H9 (cell line): ENCODE measurements around the gene SPINT2. TPM values are rescaled to one million over a fixed set of nuclear protein-coding genes. Genes with fewer than 3 reads are reported as not detected.

Experiments
- DNase-seq: peaks from one replicate; pipeline ENCODE4 v3.0.0-alpha.2; 2017
- H2AFZ ChIP-seq: one replicate; pipeline ENCODE4 v1.6.1; 2013; ENCODE audit warnings: mild to moderate bottlenecking, low read length, control low read depth, moderate library complexity
- H2AK5ac ChIP-seq: 2 replicates; pipeline ENCODE4 v1.6.1; 2013; ENCODE audit warnings: low read length, control low read depth, mixed read lengths; ENCODE audit not compliant: insufficient read length
- H2BK120ac ChIP-seq: one replicate; pipeline ENCODE4 v1.6.1; 2013; ENCODE audit warnings: low read depth, mild to moderate bottlenecking, low read length, control low read depth, inconsistent platforms; ENCODE audit not compliant: poor library complexity, severe bottlenecking
- H2BK12ac ChIP-seq: 2 replicates; pipeline ENCODE4 v1.6.1; 2013; ENCODE audit warnings: low read length, control low read depth, mixed read lengths, low read depth; ENCODE audit not compliant: insufficient read length
- H2BK15ac ChIP-seq: 2 replicates; pipeline ENCODE4 v1.6.1; 2013; ENCODE audit warnings: low read depth, low read length, control low read depth
- H2BK20ac ChIP-seq: one replicate; pipeline ENCODE4 v1.6.1; 2013; ENCODE audit warnings: low read depth, mild to moderate bottlenecking, low read length, control low read depth, inconsistent platforms; ENCODE audit not compliant: poor library complexity, severe bottlenecking
- H2BK5ac ChIP-seq: 2 replicates; pipeline ENCODE4 v1.6.1; 2013; ENCODE audit warnings: low read length, control low read depth, mixed read lengths; ENCODE audit not compliant: insufficient read length
- H3K14ac ChIP-seq: 2 replicates; pipeline ENCODE4 v1.6.1; 2013; ENCODE audit warnings: low read length, control low read depth; ENCODE audit not compliant: insufficient read depth
- H3K18ac ChIP-seq: 2 replicates; pipeline ENCODE4 v1.6.1; 2013; ENCODE audit warnings: low read depth, mild to moderate bottlenecking, mixed read lengths, low read length, control low read depth; ENCODE audit not compliant: insufficient read length
- H3K23ac ChIP-seq: 2 replicates; pipeline ENCODE4 v1.6.1; 2013; ENCODE audit warnings: low read length, control low read depth, mixed read lengths, low read depth; ENCODE audit not compliant: insufficient read length
- H3K23me2 ChIP-seq: 2 replicates; pipeline ENCODE4 v1.6.1; 2013; ENCODE audit warnings: low read depth, mild to moderate bottlenecking, mixed read lengths, low read length, control low read depth; ENCODE audit not compliant: insufficient read length, poor library complexity, severe bottlenecking
- H3K27ac ChIP-seq: 2 replicates; pipeline ENCODE4 v1.5.1; 2013; ENCODE audit warnings: low read length, control low read depth, mixed read lengths, low read depth; ENCODE audit not compliant: insufficient read length
- H3K27me3 ChIP-seq: 2 replicates; pipeline ENCODE4 v1.6.1; 2013; ENCODE audit warnings: low read length, control low read depth, inconsistent platforms; ENCODE audit not compliant: insufficient read depth
- H3K4ac ChIP-seq: 2 replicates; pipeline ENCODE4 v1.6.1; 2013; ENCODE audit warnings: low read depth, mild to moderate bottlenecking, control low read depth, inconsistent platforms, low read length, moderate library complexity
- H3K4me1 ChIP-seq: 2 replicates; pipeline ENCODE4 v1.6.1; 2013; ENCODE audit warnings: low read length, control low read depth, inconsistent platforms; ENCODE audit not compliant: insufficient read depth
- H3K4me2 ChIP-seq: 2 replicates; pipeline ENCODE4 v1.6.1; 2013; ENCODE audit warnings: low read length, control low read depth, mixed read lengths; ENCODE audit not compliant: insufficient read length, insufficient read depth
- H3K56ac ChIP-seq: 2 replicates; pipeline ENCODE4 v1.6.1; 2013; ENCODE audit warnings: low read depth, mild to moderate bottlenecking, mixed read lengths, low read length, control low read depth; ENCODE audit not compliant: insufficient read length
- H3K79me1 ChIP-seq: 2 replicates; pipeline ENCODE4 v1.6.1; 2013; ENCODE audit warnings: low read depth, mild to moderate bottlenecking, moderate library complexity, low read length, control low read depth, inconsistent platforms; ENCODE audit not compliant: insufficient read depth, poor library complexity, severe bottlenecking
- H3K79me2 ChIP-seq: 2 replicates; pipeline ENCODE4 v1.6.1; 2013; ENCODE audit warnings: low read length, control low read depth, inconsistent platforms; ENCODE audit not compliant: insufficient read depth
- H3K9ac ChIP-seq: 2 replicates; pipeline ENCODE4 v1.6.1; 2013; ENCODE audit warnings: low read length, control low read depth, mixed read lengths; ENCODE audit not compliant: insufficient read length; ENCODE audit errors: extremely low read depth
- H3K9me3 ChIP-seq: one replicate; pipeline ENCODE4 v1.6.1; 2013; ENCODE audit warnings: low read depth, low read length, inconsistent platforms; ENCODE audit not compliant: control insufficient read depth
- H3T11ph ChIP-seq: one replicate; pipeline ENCODE4 v1.6.1; 2013; ENCODE audit warnings: mild to moderate bottlenecking, low read length, control low read depth, inconsistent platforms
- H4K20me1 ChIP-seq: one replicate; pipeline ENCODE4 v1.6.1; 2013; ENCODE audit not compliant: control insufficient read depth, insufficient read length, insufficient read depth
- H4K5ac ChIP-seq: 2 replicates; pipeline ENCODE4 v1.6.1; 2013; ENCODE audit warnings: low read depth, mild to moderate bottlenecking, mixed read lengths, low read length, control low read depth; ENCODE audit not compliant: insufficient read length
- H4K8ac ChIP-seq: replicated peaks from 2 replicates; pipeline ENCODE4 v1.6.1; 2013; ENCODE audit warnings: low read length, control low read depth, mixed read lengths, low read depth; ENCODE audit not compliant: insufficient read length
- H4K91ac ChIP-seq: 2 replicates; pipeline ENCODE4 v1.6.1; 2013; ENCODE audit warnings: low read depth, mild to moderate bottlenecking, moderate library complexity, mixed read lengths, low read length, control low read depth; ENCODE audit not compliant: insufficient read length
- H3K27ac Mint-ChIP-seq, 3 experiments: 2 replicates in 2 of 3; 3 replicates in 1 of 3; pipeline ENCODE4 v1.8.0; 2020 to 2021; ENCODE audit warnings: mixed read lengths in 3 of 3, mild to moderate bottlenecking in 1 of 3, moderate library complexity in 1 of 3
- H3K27me3 Mint-ChIP-seq: 2 replicates; pipeline ENCODE4 v1.8.0; 2021; ENCODE audit warnings: low read depth, mild to moderate bottlenecking, moderate library complexity, mixed read lengths
- H3K36me3 Mint-ChIP-seq, 3 experiments: 2 replicates in 2 of 3; 3 replicates in 1 of 3; pipeline ENCODE4 v1.8.0; 2020 to 2021; ENCODE audit warnings: low read depth in 3 of 3, mixed read lengths in 3 of 3; ENCODE audit not compliant: insufficient read depth in 1 of 3
- H3K4me1 Mint-ChIP-seq, 2 experiments: 2 replicates each; pipeline ENCODE4 v1.8.0; 2020; ENCODE audit warnings: mixed read lengths in 2 of 2
- H3K4me3 Mint-ChIP-seq, 2 experiments: 2 replicates in 1 of 2; 3 replicates in 1 of 2; pipeline ENCODE4 v1.8.0; 2020 to 2021; ENCODE audit warnings: mild to moderate bottlenecking in 2 of 2, mixed read lengths in 2 of 2, moderate library complexity in 1 of 2
- H3K9me3 Mint-ChIP-seq, 2 experiments: 2 replicates in 1 of 2; 3 replicates in 1 of 2; pipeline ENCODE4 v1.8.0; 2020; ENCODE audit warnings: mild to moderate bottlenecking in 2 of 2, mixed read lengths in 2 of 2, moderate library complexity in 1 of 2
- CTCF ChIP-seq: fragments of 200-600 bp; sonication (generic); conservative IDR thresholded peaks from 3 replicates; pipeline ENCODE4 v1.8.0; 2021; ENCODE audit warnings: antibody characterized with exemption, mild to moderate bottlenecking
- WGBS: extraction: QIAGEN DNeasy Blood & Tissue Kit; methylation state at CpG from one replicate; pipeline ENCODE4 v1.1.7; 2013; ENCODE audit warnings: missing lambda C conversion rate, low lambda C conversion rate, mixed read lengths; ENCODE audit not compliant: insufficient read length; ENCODE audit errors: extremely low coverage; 5-methylcytosine and 5-hydroxymethylcytosine counted together
- total RNA-seq: library from RNA; stranded (reverse); gene quantifications from 2 replicates; pipeline ENCODE4 v1.2.1, GENCODE V29; 2021

Gene SPINT2
- total RNA-seq, 1 experiment from 2014 or later = 283 TPM

- Histone ChIP-seq H3K9me3 (no peaks in the 10 kb centered on the region), H3K27ac (no peak overlapping the region), H3K9ac (no peak overlapping the region), H2BK5ac (no peak overlapping the region), H4K5ac (no peak overlapping the region), H3T11ph (no peak overlapping the region), H2BK15ac (no peak overlapping the region), H3K27me3 (no peaks in the 10 kb centered on the region; the same call in 1 of the 2 replicates), H2BK120ac (no peak overlapping the region), H4K8ac (no peak overlapping the region), H3K4ac (no peak overlapping the region), H4K91ac (no peak overlapping the region), H2AFZ (no peak overlapping the region), H3K14ac (no peak overlapping the region), H3K18ac (no peak overlapping the region), H2BK20ac (no peak overlapping the region), H3K79me1 (no peaks in the 10 kb centered on the region), H4K20me1 (no peaks in the 10 kb centered on the region), H3K79me2 (no peaks in the 10 kb centered on the region), H3K4me1 (peaks cover 3% of the 10 kb centered on the region; the same call in 1 of the 2 replicates), H3K4me2 (no peak overlapping the region), H2BK12ac (no peak overlapping the region), H3K56ac (no peak overlapping the region), H2AK5ac (no peak overlapping the region), H3K23ac (no peak overlapping the region), H3K23me2 (peaks cover 11% of the 10 kb centered on the region)
- Mint-ChIP-seq H3K4me3 (peak overlapping the region in 1 of 2 experiments; percentile 44; a peak in 1 of 5 replicates), H3K4me1 (peaks cover 41 to 51% of the 10 kb centered on the region in 2 experiments), H3K9me3 (peaks cover 0 to 2% of the 10 kb centered on the region in 2 experiments; a peak in 1 of 5 replicates), H3K36me3 (no peaks in the 10 kb centered on the region; a peak in 2 of 7 replicates), H3K27ac (no peak overlapping the region; a peak in 1 of 7 replicates), H3K27me3 (peaks cover 30% of the 10 kb centered on the region)
- no peak for TF ChIP-seq CTCF
- no CpG with 5 or more reads among the region's 21 CpGs for WGBS
- DNase-seq = no peak
Observed at GRCh38 chr19:38252941-38253691, 11.3 kb upstream of the SPINT2 start.
